GM21515 (cell line): ENCODE results near the gene DPM2.

Source experiments
- ATAC-seq: cut with Tn5 transposase; IDR thresholded peaks from one replicate; pipeline ENCODE4 v1.9.1; 2021; ENCODE audit not compliant: unreplicated experiment

Gene DPM2

DNA sequence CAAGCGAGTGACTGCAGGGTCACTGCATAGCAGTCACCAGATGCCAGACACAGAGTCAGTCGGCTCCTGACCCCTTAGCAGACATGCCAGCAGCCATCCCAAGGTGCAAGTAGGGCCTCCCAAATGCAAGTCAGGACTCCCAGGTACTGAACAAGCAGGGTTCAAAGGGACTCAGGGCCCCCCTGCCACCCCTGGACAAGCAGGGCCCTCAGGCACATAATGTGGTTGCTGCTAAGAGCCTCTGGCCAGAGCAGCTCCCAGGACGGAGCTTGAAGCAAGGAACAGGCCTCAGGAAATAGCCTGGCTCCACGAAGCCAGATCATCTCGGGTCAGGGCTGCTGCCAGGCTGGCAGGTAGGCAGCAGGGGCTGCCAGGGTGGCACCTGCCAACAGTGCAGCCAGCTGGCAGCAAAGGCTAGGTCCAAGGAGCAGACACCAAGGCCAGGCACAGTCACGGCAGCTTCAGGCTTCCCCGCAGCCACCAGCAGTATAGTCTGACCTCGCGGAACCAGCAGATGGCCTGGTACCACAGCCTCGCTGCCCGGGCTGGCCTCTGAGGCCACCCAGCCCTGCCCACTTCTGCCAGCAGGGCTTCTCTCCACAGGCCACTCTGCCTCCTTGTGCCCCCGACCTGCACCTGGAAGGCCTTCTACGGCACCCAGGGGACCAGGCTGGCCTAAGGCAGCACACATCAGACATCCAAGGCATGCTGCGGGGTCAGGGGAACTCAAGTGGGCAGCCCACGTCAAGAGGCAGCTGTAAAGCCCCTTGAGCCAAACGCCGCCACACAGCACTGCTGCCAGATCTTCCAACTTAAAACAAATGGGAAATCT lies 35.7 kb upstream of the DPM2 start:
- ATAC-seq = no peak

DNA sequence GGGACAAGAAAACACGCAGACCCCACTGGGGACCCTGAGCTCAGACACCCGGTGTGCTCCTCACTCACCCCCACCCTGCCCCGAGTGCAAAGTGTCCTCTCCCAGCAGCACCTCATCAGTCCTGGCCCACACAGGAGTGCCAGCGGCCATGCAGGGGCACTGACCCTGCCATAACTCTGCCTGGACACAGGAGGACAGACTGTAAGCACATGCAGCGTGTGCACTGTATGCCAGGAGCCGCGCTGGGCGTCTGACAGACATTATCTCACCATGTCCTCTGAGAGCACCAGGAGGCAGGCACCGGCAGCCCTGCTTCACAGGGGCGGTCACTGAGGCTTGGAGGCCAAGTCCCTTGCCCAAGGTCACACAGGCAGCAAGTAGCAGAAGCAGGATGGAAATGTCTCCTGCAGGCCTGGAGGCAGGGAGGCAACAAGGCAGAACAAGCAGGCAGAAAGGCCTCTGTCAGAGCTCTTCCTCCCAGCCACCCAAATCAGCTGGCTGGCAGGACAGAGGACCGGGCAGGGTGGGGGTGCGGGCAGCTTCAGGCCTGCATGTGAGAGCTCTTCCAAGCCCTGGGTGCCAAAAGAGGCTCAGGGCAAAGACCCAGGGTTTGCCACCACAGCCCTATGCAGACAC lies 34.7 kb upstream of the DPM2 start:
- ATAC-seq = no peak

DNA sequence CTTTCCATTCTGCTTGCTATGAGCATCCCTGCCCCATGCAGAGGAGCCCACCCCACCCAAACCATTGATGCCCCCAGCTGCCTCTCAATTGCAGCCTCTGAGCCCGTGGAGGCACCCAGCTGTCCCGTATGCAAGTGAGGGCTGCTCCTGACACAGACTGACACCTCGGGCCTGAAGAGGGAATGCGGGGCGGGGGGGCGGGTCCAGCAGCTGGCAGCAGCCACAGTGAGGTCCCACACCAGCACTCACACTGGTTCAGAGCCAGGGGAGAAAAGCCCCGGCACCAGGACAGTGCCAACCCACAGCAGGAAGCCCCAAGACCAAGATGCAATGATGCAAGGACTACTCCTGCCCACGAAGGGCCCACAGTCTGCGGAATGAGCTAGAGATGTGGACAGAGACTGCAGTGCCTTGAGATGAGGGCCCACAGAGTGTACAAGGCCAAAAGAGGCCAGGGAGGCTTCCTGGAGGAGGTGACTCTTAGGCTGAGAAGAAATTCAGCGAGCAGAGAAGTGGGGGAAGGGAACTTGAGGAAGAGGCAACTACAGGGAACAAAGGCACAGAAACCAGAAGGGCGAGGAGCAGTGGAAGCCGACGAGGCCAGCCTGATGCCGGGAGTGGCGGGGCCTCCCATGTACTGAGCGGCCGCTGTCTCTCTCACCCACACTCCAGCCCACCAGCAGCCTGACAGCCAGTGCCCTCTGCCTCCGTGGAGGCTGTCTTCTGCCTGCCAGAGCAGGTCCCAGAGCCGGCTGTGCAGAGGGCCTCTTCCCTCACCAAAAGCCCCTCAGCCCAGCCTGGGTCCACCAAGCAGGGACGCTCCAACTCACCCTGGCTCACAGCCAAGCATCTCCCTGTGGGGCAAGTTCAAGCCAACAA lies 33.9 kb upstream of the DPM2 start:
- ATAC-seq = no peak

DNA sequence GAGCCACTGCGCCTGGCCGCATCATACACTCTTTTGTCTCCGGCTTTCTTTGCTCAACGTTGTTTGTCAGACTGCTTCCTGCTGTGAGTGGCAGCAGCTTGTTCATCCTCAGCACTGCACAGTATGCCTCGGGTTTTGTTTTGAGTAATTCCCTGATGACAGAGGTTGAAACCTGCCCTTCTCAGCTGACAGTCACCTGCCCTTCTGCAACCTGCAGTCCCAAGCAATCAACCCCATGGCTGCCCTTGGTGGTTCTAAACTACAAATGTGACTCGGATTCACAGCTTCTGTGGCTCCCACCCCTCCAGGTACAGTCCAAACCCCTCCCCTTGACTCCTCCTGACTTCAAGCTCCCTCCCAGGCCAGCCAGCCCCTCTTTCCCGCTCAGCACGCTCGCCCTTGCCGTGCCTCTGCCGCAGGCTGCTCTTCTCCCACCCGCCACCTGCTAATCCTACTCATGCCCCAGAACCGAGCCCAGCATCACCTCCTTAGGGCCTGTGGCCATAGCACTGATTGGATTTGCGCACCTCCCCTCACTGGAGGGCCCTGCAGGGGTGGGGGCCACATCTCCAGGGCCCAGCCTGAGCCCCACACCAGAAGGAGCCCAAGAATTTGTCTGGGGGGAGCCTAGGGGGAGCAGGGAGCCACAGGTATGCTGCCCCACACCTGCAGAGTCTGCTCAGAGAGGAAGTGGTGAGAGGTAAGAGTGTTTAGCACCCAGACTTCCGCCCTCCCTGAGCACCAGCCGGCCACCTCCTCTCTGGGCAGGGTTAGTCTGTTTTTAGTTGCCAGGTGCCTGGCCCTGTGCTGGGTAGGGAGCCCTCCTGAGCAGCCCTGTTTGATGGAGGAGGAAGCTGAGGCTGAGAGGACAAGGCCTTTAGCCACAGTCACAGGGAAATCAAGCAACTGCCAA lies 33.0 kb upstream of the DPM2 start:
- ATAC-seq = peak; percentile 61

DNA sequence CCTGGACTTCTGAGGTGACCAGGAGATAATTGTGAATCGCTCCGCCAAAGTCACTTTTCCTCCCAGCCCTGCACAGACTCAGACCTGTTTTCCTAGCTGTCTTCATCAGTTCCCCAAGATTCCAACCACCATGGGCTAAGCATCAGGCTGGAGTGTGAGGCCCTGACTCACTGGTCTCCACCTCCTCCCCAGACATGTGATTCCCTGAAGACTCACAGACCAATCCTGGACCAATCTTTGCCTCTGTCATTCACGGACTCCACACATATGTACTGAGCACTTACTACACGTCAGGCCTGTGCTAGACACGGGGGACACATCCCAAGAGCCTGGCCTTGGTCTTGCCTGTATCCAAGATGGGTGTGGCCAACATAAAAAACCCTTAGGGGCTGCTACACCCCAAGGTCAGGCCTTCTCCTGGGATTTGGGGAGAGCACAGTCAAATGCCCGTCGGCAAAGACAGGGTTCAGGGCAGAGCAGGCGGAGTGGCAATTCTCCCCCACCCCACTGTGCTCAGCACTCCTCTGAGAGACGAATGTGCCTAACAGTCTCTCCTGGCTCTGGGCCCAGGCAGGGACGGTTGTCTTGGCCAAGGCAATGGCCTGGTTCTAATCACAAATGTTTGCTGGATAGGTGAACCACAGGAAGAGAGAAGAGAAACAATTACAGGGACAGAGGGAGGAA lies 31.2 kb upstream of the DPM2 start:
- no peak for ATAC-seq

DNA sequence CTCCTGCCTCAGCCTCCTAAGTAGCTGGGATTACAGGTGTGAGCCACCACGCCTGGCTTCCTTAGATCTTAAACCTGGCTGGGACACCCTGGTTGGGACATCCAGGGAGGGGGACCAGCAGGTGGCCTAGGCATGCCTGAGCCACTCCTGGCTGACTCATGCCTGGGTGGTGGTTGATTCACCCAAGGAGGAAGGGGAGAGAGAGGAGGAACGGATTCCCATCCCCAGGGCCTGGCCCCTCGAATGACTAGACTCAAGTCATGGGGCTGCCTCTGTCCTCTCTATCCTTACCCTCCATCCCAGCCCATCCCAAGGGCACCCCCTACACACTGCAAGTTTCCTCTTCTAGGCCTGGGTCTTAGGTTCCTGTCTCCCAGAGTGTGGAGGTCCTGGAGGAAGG lies 30.4 kb upstream of the DPM2 start:
- ATAC-seq = no peak

DNA sequence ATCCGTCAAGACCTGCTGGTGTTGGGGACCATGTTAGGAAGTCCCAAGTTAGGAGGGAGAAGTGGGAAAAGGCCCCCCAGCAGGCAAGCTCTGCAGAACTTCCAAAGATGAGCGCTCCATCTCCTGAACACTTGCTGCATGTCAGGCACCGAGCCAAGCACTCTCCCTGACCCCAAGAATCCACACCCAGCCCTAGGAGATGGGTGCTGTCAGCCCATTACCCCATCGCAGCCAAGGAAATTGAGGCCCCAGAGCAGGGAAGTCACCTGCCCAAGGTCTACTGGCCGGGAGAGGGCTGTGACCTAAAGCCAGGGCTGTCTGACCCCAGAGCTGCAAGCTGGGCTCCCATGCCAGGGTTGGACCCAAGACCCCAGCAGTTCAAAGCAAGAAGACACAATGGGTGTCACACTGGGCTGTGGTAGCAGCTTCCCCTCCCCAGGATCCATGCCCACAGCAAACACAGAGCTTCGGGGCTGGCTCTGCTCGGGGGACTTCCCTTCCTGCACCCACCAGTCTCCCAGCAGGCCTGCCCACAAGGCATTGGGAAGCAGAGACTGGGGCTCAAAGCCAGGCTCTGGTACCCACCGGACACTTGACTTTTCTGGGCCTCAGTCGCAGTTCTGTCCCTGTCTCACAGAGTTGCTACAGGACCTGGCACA lies 29.6 kb upstream of the DPM2 start:
- no peak for ATAC-seq

DNA sequence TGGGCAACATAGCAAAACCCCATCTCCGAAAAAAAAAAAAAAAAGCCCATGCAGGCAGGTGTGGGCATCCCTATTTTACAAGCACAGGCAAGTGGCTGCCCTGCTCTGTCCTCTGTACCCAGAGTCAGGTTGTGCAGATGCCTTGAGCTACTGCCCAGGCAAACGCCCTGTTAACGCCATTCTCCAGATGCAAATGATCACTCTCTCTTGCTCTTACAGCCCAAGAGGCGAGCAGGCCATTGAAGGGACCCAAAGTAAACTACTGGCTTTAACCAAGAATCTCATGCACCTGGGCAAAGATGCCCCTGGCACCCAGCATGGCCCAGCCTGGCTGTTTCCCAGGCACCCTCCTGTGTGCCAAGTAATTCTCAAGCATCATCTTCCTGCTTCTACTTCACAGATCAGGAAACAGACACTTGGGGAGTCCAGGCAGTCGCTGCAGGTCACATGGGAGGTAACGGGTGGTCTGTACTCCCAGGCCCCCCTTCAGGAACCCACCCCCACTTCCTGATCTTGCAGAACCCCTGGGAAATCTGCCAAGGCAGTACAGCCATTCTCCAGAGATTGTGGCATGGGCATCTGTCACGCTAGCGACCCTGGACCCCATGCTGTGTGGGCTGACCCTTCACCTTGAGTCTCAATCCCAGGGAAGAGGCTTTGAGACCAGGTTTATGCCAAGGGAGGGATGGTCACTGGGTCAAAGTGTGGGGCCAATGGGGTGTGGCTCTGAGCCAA lies 28.9 kb upstream of the DPM2 start:
- no peak for ATAC-seq

DNA sequence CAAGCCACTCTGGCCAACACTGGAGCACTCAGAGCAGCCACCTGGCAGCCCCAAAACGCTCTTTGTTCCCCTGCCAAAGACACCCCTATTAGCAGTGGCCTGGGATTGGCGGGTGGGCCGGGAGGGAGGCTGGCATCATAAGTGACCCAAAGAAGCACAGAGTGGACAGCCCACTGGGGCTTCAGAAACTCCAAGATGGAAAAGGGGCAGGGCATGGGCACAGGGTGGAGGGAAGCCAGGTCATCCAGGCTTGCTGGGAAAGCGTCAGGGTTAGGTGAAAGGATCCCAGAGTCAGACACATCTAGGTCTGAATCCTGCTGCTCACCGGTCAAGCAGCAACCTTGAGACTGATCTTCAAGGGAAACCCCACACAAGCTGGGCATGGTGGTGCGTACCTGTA lies 28.3 kb upstream of the DPM2 start:
- no peak for ATAC-seq

DNA sequence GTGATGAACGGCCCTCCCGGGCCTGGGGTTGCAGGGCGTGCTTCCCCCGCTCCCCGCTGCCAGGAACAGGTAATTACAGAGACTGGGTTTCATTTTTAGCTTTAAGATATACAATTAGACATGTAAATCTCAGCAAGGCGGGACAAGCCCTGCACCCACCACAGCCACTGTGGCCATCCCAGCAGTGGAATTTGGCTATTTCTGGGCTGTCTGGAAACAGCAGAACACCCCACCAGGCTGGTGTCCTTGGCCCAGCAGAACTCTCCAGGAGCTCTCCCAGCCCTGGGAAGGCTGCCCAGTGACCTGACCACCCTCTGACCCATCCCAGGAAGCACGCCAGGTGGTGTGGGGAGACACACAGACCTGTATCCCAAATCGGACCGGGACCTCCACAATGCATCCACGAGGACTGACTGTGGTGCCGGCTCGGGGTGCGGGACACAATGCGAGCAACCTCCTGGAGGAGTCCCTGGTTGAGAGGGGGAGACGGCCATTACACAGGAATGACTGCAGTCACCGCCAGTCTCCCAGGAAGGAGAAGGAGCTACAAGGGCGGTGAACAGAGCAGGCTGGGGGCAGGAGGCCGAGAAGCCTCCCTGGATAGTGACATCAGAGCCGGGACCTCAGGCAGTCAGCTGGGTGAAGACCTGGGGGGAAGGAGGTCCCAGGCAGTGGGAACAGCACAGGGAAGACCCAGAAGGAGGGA lies 25.9 kb upstream of the DPM2 start:
- no peak for ATAC-seq

DNA sequence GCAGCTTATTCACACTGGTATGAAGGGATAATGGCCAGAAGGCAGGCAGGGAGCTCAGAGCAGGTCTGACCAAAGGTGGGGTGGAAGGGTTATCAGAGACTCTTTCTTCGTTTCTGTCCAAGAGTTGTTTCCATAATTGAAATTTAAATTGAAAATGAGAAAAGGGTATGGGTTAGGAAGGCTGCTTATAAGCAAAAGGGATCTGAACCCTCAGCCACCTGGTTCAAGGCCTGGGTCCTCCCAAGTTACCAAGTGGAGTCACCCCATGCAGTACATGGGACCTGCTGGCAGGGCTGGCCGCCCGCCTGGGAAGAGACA lies 25.3 kb upstream of the DPM2 start:
- ATAC-seq = no peak

DNA sequence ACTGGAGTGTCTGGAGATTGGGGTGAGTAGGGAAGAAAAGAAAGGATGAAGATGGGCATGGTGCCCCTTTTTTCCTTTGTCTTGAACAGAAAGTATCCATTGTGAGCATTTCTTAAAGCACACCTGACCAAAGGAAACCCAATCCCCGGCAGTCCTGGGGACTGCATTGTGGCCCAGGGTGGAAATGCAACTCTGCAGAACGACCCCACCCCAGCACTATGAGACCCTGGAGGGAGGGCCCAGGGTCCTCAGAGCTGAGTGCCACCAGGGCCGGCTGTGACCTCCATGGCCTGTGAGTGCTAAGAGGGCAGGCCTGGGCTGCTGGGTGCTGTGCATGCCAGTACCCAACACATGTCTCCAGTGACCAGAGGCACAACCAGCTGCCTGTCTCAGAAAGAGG lies 24.6 kb upstream of the DPM2 start:
- ATAC-seq = no peak

DNA sequence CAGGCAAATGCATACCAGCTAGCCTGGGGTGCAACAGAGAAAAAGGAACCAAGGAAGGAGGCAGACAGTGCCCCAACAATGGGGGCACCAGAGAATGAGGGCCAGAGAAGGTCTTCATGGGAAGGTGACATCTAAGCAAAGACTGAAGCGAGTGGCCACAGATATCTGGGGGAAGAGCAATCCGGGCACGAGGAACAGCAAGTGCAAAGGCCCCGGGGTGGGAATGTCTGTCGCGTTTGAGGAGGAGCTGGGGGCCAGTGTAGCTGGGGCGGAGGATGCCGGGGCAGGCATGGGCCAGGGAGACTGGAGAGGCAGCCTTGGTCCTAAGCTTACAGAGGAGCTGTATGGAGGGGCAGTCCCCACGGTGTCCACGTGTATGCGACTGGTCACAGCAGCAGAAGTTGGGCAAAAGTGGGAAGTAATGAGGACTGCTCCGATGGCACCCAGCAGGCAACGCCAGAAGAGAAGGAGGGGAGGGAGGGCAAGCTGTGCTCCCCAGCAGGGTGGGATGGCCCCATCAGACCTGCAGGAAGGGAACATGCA lies 24.0 kb upstream of the DPM2 start:
- no peak for ATAC-seq

DNA sequence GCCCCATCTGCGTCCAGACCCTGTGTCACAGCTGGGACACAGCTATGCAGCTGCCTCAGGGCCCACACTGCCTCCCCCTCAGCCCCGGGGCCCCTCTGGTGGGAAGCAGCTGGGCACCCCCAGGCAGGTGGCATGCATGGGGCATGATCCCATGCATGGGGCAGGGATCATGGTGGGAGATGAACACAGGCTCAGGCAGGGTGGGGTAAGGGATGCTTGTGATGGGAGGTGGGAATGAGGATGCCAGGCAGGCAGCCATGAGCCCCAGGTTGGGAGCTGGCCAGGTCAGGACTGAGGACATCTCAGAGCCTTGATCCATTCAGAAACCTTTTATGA lies 23.5 kb upstream of the DPM2 start:
- ATAC-seq = no peak

DNA sequence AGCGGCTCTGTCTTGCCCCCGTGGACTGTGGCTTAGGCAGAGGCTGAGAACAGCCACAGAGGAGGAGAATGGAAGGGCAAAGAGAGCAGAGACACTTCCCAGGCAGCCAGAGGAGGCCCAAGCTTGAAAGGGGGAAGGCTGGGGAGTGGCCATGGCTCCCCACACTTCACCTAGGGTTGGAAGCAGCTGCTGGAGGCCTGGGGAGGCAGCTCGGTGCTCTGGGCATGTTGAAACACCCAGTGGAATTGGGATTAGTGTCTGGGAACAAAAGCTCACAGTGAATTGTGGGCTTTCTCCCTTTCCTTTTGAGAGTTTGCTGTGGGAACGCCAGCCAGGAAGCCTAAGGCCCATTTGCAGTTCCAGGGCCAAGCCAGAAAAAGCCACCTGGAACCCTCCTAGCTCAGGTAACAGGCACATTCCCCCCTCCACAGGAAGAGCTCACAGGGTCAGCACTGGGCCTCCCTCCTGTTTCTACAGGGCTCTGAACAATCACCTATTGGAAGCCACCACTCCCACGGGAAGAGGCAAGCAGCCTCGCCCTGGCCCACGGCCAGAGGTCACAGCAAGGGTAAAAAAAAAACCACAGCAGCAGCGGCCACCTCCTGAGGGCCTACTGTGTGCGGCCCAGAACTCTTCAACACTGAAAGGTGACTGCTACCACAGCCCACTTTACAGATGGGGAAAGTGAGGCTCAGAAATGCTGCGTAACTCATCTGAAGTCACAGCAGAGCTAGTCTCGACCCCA lies 22.9 kb upstream of the DPM2 start:
- no peak for ATAC-seq

DNA sequence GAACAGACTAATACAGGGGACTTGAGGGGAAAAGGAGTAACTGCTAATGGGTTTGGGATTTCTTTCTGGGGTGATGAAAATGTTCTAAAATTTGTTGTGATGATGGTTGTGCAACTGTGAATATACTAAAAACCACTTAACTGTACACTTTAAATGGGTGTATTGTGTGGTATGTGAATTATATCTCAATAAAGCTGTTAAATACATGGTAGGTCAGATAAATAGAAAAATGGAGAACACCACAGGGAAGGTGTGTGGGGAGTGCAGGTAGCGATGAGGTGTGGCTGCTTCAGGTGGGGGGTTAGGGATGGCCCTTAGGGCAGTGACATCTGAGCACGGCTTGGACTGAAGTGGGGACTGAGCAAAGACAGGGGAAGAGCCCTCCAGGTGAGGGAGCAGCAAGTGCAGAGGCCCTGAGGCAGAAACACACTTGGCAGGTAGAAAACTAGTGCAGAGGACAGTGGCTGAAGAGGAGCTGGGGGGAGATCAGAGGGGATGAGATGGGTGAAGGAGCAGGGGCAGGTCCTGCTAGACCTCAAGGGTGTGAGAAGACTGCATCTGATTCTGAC lies 22.3 kb upstream of the DPM2 start:
- no peak for ATAC-seq

DNA sequence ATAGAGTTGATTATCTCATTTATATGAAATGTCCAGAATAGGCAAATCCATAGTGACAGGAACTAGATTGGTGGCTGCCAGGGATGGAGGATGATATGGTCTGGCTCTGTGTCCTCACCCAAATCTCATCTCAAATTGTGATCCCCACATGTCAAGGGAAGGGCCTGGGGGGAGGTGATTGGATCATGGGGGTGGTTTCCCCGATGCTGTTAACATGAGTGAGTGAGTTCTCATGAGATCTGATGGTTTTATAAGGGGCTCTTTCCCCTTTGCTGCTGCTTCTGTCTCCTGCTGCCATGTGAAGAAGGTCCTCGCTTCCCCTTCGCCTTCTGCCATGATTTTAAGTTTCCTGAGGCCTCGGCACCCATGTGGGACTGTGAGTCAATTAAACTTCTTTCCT lies 21.7 kb upstream of the DPM2 start:
- no peak for ATAC-seq
